ENCODE measurements around the gene DIS3L2.

DIS3L2 gene

DNA sequence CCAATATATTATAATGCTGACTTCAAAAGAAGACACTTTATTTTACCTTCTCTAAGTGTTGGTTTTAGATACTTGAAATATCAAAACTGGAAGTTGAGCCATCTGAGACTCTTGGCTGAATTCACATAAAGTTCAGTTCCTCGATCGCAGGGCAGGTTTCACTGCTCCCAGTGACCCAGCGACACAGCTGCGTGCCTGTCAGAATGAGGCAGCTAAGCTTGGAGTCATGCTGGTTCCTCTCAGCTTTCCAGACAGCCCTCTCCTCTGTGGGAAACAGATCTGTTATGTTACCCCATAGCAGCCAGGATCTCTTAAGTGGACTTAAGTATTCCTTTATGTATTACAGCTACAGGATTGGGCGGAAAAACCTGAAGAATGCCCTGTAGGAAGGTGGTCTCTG is 274.2 kb downstream of the DIS3L2 start:
- in situ Hi-C loops (cut with HindIII; ENCODE audit: low sequenced_read_pairs): no loop called here
- TF ChIP-seq, protein P1, sequence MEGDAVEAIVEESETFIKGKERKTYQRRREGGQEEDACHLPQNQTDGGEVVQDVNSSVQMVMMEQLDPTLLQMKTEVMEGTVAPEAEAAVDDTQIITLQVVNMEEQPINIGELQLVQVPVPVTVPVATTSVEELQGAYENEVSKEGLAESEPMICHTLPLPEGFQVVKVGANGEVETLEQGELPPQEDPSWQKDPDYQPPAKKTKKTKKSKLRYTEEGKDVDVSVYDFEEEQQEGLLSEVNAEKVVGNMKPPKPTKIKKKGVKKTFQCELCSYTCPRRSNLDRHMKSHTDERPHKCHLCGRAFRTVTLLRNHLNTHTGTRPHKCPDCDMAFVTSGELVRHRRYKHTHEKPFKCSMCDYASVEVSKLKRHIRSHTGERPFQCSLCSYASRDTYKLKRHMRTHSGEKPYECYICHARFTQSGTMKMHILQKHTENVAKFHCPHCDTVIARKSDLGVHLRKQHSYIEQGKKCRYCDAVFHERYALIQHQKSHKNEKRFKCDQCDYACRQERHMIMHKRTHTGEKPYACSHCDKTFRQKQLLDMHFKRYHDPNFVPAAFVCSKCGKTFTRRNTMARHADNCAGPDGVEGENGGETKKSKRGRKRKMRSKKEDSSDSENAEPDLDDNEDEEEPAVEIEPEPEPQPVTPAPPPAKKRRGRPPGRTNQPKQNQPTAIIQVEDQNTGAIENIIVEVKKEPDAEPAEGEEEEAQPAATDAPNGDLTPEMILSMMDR (IDR thresholded peaks at IDR 0.05; ENCODE audit: low read depth, low read length): no peak
- peak; percentile 48 for DNase-seq (ENCODE audit: low read depth, low spot score)
- H3K4me3 ChIP-seq (ENCODE audit: low read depth, low read length): no peak overlapping the region

DNA sequence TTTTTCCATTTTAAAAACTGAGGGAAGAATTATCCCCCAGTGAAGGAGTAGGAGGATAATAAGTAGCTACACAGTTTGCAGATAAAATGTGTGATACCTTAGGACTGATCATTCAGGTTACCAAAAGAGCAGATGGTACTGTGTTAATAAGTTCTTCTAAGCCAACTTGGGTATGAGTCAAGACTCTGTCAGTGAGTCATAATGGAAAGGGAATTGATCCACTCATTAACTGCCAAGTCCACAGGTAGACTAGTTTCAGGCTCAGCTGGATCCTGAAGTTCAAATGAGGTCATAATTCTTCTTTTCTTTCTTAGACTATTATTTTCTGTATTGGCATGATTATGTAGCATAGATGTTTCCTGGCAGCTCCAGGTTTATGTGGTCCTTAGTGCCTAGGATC is 274.7 kb downstream of the DIS3L2 start:
- DNase-seq (ENCODE audit: low read depth, low spot score): no peak
- in situ Hi-C loops (cut with HindIII; ENCODE audit: low sequenced_read_pairs): no loop called here
- TF ChIP-seq, protein P1 (IDR thresholded peaks at IDR 0.05; ENCODE audit: low read depth, low read length): no peak

DNA sequence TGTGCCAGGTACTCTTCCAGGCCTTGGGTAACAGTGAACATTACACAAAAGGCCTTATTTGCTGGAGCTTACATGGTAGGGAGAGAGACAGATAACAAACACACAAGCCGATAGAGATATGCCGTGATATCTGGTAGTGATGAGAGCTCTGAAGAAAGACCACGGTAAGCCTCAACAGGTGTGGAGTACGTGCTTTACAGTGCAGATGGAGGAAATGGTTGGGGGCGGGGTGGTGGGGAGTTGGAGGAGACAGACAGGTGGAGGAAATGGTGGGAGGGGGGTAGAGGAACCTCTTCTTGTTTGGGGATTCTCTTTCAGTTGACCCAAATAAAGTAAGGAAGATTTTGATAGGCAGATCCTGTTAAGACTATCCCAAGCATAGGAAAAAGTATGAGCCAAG is 276.0 kb downstream of the DIS3L2 start:
- TF ChIP-seq, protein P1 (IDR thresholded peaks at IDR 0.05; ENCODE audit: low read depth, low read length): no peak
- H3K4me3 ChIP-seq (ENCODE audit: low read depth, low read length): no peak overlapping the region
- no peak for DNase-seq (ENCODE audit: low read depth, low spot score)
- in situ Hi-C loops (cut with HindIII; ENCODE audit: low sequenced_read_pairs): no loop called here

More for the DNA sequence above, 274.7 kb downstream of the DIS3L2 start:
- no peak overlapping the region for H3K4me3 ChIP-seq (ENCODE audit: low read depth, low read length)

DNA sequence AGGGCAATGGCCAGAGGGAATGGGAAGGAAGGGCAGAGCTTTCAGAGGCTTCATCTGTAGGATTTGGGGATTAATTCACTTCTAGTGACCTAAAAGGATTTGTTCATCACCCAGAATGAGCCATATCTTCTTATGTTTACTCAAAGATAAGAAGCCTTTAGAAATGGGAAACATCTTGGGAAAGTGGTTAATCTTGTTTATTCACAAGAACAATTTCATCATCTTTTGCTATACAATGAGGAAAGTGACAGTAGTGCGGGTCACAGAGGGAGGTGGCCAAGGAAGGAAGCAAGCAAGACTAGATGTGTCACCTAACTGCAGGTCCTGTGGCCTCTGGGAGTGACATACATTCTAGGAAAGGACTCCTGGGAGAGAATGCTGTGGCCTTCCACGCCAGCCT is 276.6 kb downstream of the DIS3L2 start:
- in situ Hi-C loops (cut with HindIII; ENCODE audit: low sequenced_read_pairs): no loop called here
- TF ChIP-seq, protein P1 (IDR thresholded peaks at IDR 0.05; ENCODE audit: low read depth, low read length): no peak
- DNase-seq (ENCODE audit: low read depth, low spot score): no peak
- no peak overlapping the region for H3K4me3 ChIP-seq (ENCODE audit: low read depth, low read length)

DNA sequence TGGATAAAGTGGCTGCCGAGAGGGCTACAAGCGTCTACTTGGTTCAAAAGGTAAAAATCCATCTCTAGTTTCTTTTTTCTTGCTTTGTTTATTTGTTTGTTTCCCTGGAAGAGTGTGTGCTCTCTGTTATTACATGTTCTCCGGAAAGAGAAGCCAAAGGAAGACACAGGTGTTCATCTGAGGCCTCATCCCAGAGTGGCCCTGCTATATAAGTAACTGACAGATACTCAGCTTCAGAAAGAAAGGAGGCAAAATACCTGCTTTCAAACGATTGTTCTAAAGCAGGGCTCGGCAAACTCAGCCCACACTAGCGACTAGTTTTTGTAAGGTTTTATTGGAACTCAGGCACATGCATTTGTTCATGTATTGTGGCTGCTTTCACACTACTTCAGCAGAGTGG is 277.1 kb downstream of the DIS3L2 start:
- no peak for DNase-seq (ENCODE audit: low read depth, low spot score)
- in situ Hi-C loops (cut with HindIII; ENCODE audit: low sequenced_read_pairs): no loop called here
- H3K4me3 ChIP-seq (ENCODE audit: low read depth, low read length): no peak overlapping the region
- TF ChIP-seq, protein P1 (IDR thresholded peaks at IDR 0.05; ENCODE audit: low read depth, low read length): no peak

DNA sequence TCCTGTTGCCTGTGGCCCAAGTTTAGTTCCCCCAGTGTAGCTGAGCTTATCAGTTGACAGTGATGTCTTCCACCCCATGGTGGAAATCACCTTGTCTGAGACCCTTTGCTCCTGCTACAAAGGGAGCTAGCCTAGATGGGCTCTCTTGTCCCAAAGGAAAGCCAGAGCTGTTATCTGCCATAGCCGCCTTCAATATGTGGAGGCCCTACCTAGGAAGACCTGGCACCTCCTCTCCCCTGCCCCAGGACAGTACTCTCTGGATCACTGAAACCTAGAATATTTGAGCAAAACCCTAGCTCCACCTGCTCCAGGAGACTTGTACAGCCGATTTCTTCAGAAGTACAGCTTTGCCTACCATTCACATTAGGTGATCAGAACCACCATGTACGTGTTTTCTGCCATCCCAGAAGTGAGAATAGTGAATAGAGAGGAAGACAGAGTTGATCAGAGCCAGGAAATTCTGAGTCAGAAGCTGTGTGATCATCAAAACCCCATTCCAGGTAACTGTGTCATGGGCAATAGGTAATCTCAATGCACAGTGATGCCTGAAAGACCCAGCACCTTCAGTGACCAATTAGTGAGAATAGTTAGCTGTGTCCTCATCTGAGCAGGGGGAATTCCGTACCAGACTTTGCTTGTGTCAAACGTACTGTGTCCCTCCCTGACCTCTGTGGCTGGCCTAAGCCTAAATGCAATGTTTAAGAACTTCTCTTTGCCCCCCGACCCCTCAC is 278.6 kb downstream of the DIS3L2 start:
- in situ Hi-C loops (cut with HindIII; ENCODE audit: low sequenced_read_pairs): no loop called here
- no peak overlapping the region for H3K4me3 ChIP-seq (ENCODE audit: low read depth, low read length)
- TF ChIP-seq, protein P1 (IDR thresholded peaks at IDR 0.05; ENCODE audit: low read depth, low read length): no peak
- DNase-seq (ENCODE audit: low read depth, low spot score): no peak
